DMS153 (cell line): ENCODE results near the gene LACRT.

Experiments
- DNase-seq: peaks from one replicate; lab custom pipeline; 2025; lab: John Stamatoyannopoulos, UW

Gene LACRT

GRCh38 chr12:54631988-54632728 is 2.5 kb downstream of the LACRT start:
- DNase-seq: no peak

DNA sequence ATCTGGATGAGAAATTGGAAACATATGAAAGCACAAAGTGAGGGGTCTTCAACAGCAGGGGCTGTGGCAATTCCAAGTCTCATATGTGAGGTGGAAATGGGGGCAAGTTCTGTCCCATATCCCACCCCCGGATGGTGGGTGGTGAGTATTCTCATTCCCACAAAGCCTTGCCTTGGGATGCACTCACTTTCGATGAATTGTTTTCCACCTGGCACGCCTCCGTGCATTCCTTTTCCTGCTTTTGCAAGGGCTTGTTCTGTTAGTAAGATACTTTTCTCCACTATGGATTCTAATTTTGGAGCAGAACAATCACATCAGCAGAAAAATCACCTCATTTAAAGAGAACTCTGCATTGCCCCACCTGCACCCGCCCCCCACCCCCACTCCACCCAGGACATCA is 3.1 kb downstream of the LACRT start:
- no peak for DNase-seq

- no peak for DNase-seq
Measured at GRCh38 chr12:54629925-54630324, 4.8 kb downstream of the LACRT start.

DNA sequence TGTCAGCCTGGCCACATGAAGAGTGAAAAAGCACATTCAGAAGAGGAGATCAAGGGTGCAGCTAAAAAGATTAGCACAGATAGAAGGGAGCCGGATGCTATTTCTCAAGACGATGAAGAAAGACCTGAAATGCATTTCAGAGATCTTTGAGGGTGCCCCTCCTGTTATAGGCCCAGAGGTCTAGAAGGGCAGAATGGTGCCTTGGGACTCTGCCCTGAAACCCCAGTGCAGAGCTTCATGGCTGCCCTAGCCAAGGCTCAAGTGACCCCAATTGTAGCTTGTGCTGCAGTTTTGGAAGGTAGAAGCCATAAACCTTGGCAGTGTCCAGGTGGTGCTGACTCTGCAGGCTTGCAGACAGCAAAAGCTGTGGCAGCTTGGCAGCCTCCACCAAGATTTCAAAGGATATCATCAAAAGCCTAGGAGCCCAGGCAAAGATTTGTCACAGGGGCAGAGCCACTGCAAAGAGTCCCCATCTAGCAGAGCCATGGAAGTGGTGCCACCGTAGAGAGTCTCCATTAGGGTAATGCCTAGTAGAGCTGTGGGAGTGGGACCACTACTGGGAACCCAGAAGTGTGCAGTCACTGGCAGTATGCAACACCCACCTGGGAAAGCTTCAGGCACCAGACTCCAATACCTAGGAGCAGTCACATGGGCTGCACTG is 6.4 kb downstream of the LACRT start:
- DNase-seq: no peak

DNA sequence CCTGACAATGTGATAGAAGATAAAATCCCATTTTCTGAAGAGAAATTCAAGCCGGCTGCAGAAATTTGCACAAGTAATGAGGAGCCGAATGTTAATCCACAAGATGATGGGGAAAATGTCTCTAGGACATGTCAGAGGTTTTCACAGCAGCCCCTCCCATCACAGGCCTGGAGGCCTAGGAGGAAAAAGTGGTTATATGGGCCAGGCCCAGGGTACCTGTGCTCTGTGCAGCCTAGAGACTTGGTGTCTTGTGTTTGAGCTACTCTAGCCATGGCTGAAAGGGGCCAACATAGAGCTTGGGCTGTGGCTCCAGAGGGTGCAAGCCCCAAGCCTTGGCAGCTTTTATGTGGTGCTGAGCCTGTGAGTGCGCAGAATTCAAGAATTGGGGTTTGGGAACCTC is 7.4 kb downstream of the LACRT start:
- no peak for DNase-seq

GRCh38 chr12:54625598-54625997 is 9.1 kb downstream of the LACRT start:
- DNase-seq: no peak

- DNase-seq: no peak
Measured at GRCh38 chr12:54624315-54625279, 10.1 kb downstream of the LACRT start.

DNA sequence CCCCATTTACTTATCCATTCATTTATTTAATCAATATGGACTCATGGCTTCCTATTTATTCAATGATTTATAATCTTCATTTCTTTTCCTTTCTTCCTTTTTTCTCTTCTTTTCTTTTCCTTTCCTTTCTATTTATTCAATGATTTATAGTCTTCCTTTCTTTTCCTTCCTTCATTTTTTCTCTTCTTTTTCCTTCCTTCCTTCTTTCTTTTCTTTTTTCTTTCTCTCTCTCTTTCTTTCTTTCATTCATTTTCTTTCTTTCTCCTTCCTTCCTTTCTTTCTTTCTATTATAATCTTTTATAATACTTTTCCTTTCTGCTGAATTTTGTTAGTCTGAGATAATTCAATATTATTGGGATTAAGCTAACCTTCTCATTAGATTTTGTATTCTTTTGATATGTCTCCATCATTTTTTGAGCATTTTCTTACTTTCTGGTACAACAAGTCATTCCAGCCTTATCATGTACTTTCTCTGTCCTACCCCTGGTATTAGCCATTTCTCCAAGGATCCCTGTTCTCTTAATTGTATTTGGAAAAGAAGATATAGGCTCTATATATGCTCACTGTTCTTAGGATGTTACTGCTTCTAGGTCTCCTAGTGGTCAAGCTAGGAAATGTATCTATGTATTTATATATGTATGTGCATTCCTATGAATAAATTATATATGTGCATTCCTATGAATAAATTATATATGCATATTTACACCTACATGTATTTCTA is 12.1 kb downstream of the LACRT start:
- DNase-seq: no peak

- DNase-seq: no peak
Measured at GRCh38 chr12:54616933-54617680, 17.6 kb downstream of the LACRT start.

DNA sequence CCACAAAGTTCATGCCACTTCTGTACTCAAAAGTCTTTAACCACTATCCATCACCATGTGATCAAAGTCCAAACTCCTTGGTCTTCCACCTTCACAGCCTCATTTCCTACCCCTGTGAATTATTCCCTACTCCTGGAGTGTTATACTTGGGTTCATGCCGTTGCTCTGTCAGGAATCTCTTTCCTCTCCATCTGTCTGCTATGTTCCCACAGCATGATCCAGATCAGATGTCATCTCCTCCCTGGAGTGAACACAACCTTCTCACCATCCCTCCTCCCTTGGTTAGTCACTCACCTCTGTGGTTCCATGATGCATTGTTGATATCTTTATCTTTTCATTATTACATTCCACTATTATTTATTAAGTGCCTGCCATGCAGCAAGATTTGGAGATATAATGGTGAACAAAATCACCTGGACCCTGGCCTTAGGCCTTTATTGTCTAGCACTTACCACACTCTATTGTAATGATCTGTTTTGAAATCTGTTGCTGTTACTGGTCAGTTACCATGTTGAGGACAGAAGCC is 22.4 kb downstream of the LACRT start:
- DNase-seq: no peak

DNA sequence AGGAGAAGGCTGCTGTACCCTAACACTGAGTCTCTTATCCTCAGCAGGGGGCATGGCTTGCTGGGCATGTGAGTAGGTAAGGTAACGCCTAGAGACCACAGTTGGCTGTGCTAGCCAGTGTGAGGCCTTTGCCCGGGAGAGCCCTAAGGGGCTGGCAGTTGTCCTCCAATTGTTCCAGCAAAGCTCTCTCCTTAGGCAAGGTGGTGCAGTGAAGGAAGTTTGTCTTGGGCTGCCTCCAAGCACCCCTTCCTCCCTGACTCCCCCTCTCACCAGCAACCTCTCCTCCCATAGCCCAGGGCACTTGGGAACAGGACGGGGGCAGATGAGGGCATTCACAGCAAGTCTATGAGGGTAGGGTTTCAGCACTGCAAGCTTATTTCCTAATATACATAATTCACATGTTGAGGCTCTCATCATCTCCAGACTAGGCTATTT is 23.0 kb downstream of the LACRT start:
- DNase-seq: no peak

GRCh38 chr12:54608769-54609168 is 25.9 kb downstream of the LACRT start:
- no peak for DNase-seq

GRCh38 chr12:54608156-54608555 is 26.5 kb downstream of the LACRT start:
- no peak for DNase-seq

GRCh38 chr12:54606556-54606955 is 28.1 kb downstream of the LACRT start:
- DNase-seq: no peak

DNA sequence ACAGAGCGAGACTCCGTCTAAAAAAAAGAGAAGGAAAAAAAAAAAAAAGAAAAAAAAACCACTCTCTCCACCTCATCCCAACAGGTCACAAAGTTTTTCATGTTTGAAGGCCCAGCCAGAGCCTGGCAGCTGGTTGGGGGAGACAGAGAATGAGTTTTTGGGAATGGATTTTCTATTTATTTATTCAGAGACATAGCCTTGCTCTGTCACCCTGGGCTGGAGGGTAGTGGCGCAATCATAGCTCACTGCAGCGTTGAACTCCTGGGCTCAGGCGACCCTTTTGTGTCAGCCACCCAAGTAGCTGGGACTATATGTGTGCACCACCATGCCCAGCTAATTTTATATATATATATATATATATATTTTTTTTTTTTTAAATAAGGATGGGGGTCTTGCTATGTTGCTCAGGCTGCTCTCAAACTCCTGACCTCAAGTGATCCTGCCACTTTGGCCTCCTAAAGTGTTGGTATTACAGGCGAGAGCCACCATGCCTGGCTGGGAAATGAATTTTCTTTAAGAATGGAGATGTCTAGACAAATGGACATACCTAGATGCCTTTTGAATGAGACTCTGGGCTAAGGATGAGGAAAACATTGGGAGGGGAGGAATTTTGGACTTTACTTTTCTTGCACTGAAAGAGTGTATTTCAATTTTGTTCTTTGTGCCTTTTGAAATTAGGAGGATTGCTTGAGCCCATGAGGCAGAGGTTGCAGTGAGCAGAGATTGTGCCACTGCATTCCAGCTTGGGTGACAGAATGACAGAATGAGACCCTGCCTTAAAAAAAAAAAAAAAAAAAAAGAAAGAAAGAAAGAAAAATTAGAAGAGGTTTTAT is 29.3 kb downstream of the LACRT start:
- no peak for DNase-seq

DNA sequence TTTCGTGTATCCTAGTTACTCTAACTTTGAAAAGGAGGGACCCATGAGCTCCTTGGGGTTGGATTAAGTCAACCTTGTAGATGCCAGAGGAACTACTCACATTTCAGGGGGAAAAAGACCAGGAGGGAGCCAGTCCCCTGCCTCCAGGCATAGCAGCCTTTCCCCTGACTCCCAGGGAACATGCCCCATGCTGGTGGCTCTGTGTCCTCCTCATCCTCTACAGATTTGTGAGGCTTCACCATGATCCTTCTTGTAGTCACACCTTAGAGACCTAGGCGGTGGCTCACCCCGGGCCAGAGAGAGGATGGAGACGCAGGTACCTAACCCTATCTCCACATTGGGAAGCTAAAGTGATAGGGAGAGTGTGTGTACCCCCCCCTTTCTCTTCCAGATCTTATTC is 30.3 kb downstream of the LACRT start:
- no peak for DNase-seq

DNA sequence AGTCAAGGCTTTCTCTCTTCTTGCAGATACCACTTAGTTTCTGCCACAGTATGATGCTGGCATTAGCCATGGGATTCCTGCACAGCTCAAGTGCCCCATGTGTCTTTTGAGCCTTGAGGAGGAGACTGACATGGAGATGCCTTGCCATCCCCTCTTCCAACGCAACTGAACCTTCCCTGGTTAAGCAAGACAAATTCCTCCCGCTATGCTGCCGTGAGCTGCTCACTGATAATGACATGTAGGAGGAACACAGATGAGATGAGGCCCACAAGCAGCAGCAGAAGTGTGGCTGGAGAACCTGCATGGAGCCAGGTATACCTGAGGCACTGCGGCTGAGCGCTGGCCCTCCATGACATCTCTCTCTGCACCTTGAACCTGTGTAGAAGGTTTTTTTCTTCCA is 30.8 kb downstream of the LACRT start:
- no peak for DNase-seq

GRCh38 chr12:54603173-54603814 is 31.4 kb downstream of the LACRT start:
- no peak for DNase-seq

DNA sequence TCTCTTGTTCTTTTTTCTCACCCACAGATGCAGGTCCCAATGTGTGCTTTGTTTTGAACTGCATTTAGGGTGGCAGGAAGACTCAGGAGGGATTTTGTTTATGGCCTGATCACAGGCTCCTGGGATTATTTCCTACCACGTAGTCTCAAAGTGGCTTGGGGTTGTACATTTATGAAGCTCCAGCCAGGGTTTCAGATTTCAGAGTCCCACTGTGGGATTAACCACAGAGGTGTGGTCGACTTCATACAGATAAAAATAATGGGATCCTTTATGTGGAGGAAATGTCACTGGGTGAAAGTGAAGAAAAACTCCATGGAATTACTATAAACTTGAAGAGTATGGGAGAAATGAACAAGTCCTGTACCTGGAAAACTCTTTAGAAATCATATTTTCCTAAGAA is 32.0 kb downstream of the LACRT start:
- DNase-seq: no peak

GRCh38 chr12:54601841-54602240 is 32.9 kb downstream of the LACRT start:
- DNase-seq: no peak
